Neural cell (in vitro differentiated cells): ENCODE results near the gene LRP8. TPM values are rescaled to one million over a fixed set of nuclear protein-coding genes. Genes with fewer than 3 reads are reported as not detected.

Source experiments
- H2AFZ ChIP-seq: fragments of 200-600, 300-800 bp; sonication (generic), shearing (Covaris generic); 2 replicates; pipeline ENCODE4 v1.6.0; 2014; ENCODE audit warnings: low read depth, mild to moderate bottlenecking, antibody characterized with exemption, low read length, moderate library complexity
- H3F3A ChIP-seq: fragments of 200-600 bp; shearing (Covaris generic); 2 replicates; pipeline ENCODE4 v1.6.1; 2016; ENCODE audit warnings: mild to moderate bottlenecking, moderate library complexity, mixed read lengths, antibody characterized with exemption, low read length; ENCODE audit not compliant: insufficient read depth, poor library complexity, severe bottlenecking
- H3K27ac ChIP-seq: fragments of 200-600, 300-800 bp; sonication (generic), shearing (Covaris generic); 2 replicates; pipeline ENCODE4 v1.5.1; 2014; ENCODE audit warnings: mild to moderate bottlenecking, low read length, moderate library complexity
- H3K27me3 ChIP-seq: fragments of 300-800, 200-600 bp; sonication (generic), shearing (Covaris generic); 2 replicates; pipeline ENCODE4 v1.6.0; 2014; ENCODE audit warnings: mild to moderate bottlenecking, low read depth, low read length, moderate library complexity; ENCODE audit not compliant: insufficient read depth
- H3K36me3 ChIP-seq: fragments of 300-800, 200-600 bp; sonication (generic), shearing (Covaris generic); 2 replicates; pipeline ENCODE4 v1.5.1; 2014; ENCODE audit warnings: mild to moderate bottlenecking, antibody characterized with exemption, low read length, moderate library complexity; ENCODE audit not compliant: insufficient read depth
- H3K4me2 ChIP-seq: fragments of 300-800, 200-600 bp; sonication (generic), shearing (Covaris generic); 2 replicates; pipeline ENCODE4 v1.6.0; 2014; ENCODE audit warnings: mild to moderate bottlenecking, low read length
- H3K4me3 ChIP-seq: fragments of 300-800, 200-600 bp; sonication (generic), shearing (Covaris generic); 2 replicates; pipeline ENCODE4 v1.5.1; 2014; ENCODE audit warnings: mild to moderate bottlenecking, low read length, moderate library complexity
- H3K79me2 ChIP-seq: fragments of 200-600 bp; shearing (Covaris generic); replicated peaks from 2 replicates; pipeline ENCODE4 v1.6.0; 2014; ENCODE audit warnings: mild to moderate bottlenecking, low read length, moderate library complexity; ENCODE audit not compliant: insufficient read depth
- H3K9ac ChIP-seq: fragments of 300-800, 200-600 bp; sonication (generic), shearing (Covaris generic); 2 replicates; pipeline ENCODE4 v1.6.1; 2016; ENCODE audit warnings: mild to moderate bottlenecking, low read length, mixed read lengths
- H3K9me2 ChIP-seq: fragments of 200-600 bp; shearing (Covaris generic); 2 replicates; pipeline ENCODE4 v1.6.1; 2016; ENCODE audit warnings: mild to moderate bottlenecking, low read length, mixed read lengths; ENCODE audit not compliant: insufficient read depth
- H3K9me3 ChIP-seq: fragments of 200-600, 300-800 bp; sonication (generic), shearing (Covaris generic); 2 replicates; pipeline ENCODE4 v1.6.1; 2016; ENCODE audit warnings: mild to moderate bottlenecking, mixed run types, low read length, moderate library complexity, mixed read lengths
- H4K20me1 ChIP-seq: fragments of 200-600 bp; shearing (Covaris generic); 2 replicates; pipeline ENCODE4 v1.6.1; 2016; ENCODE audit warnings: mild to moderate bottlenecking, mixed run types; ENCODE audit not compliant: insufficient read depth
- EP300 ChIP-seq: fragments of 450-650 bp; conservative IDR thresholded peaks from 2 replicates; pipeline ENCODE4 v1.6.1; 2014; ENCODE audit warnings: antibody characterized with exemption, mild to moderate bottlenecking, moderate library complexity; ENCODE audit not compliant: poor library complexity, severe bottlenecking
- EZH2 ChIP-seq: fragments of 200-600, 300-800 bp; shearing (Covaris generic), sonication (generic); IDR thresholded peaks from 2 replicates; pipeline ENCODE4 v1.6.1; 2014; ENCODE audit warnings: antibody characterized with exemption, low read length, borderline replicate concordance, mild to moderate bottlenecking; ENCODE audit not compliant: insufficient read depth, poor library complexity, severe bottlenecking
- MXI1 ChIP-seq: fragments of 450-650 bp; conservative IDR thresholded peaks from 2 replicates; pipeline ENCODE4 v1.6.1; 2014; ENCODE audit warnings: antibody characterized with exemption, mild to moderate bottlenecking; ENCODE audit not compliant: poor library complexity, severe bottlenecking
- POLR2AphosphoS5 ChIP-seq: IDR thresholded peaks from 2 replicates; pipeline ENCODE4 v1.6.1; 2012
- RAD21 ChIP-seq: fragments of 450-650 bp; conservative IDR thresholded peaks from 2 replicates; pipeline ENCODE4 v1.6.1; 2014; ENCODE audit warnings: antibody characterized with exemption, mild to moderate bottlenecking, moderate library complexity
- SMC3 ChIP-seq: fragments of 450-650 bp; conservative IDR thresholded peaks from 2 replicates; pipeline ENCODE4 v1.6.1; 2014; ENCODE audit warnings: antibody characterized with exemption, mild to moderate bottlenecking, moderate library complexity; ENCODE audit not compliant: poor library complexity
- TAF1 ChIP-seq: IDR thresholded peaks from 2 replicates; pipeline ENCODE4 v1.6.1; 2012; ENCODE audit warnings: low read depth
- polyA plus RNA-seq: library from polyadenylated mRNA; depleted of rRNA; stranded (reverse); fragments of >200 nt; gene quantifications from 2 replicates; pipeline ENCODE4 v1.2.3, GENCODE V29; 2014
- TF ChIP-seq, protein P1 (sequence below): IDR thresholded peaks from 2 replicates; pipeline ENCODE4 v1.6.1; 2012; ENCODE audit warnings: borderline replicate concordance
- TF ChIP-seq, protein P2 (sequence below): fragments of 450-650 bp; IDR thresholded peaks from 2 replicates; pipeline ENCODE4 v1.5.1; 2014; ENCODE audit warnings: antibody characterized with exemption, mild to moderate bottlenecking, moderate library complexity; ENCODE audit not compliant: poor library complexity, severe bottlenecking

LRP8 gene
- polyA plus RNA-seq, 1 donor from 2014 or later = 65.8 TPM

DNA sequence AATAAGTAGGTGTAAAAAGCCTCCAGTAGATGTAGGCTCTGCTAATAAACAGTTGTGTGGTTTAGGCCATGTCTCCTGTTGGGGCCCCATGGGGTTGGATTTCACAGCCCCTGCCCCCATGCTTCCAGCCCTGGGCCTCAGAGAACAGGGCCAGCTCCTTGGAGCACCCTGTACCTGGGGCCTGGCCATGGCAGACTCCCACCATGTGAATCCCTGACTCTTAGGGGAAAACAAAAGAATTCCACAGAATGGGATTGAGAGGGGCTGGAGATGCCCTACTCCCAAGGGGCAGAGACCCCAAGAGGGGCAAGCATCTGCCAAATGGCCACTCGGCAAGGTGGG lies 11.5 kb downstream of the LRP8 start:
- peaks cover 29% of the 10 kb centered on the region for H3K79me2 ChIP-seq
- H2AFZ ChIP-seq = no peak overlapping the region
- H3K27me3 ChIP-seq = no peaks in the 10 kb centered on the region
- no peaks in the 10 kb centered on the region for H3K9me3 ChIP-seq
- no peak overlapping the region for H3K4me2 ChIP-seq
- no peak overlapping the region for H3K9ac ChIP-seq
- H3K36me3 ChIP-seq = no peaks in the 10 kb centered on the region
- TF ChIP-seq EZH2 (no peak), MXI1 (no peak), SMC3 (no peak), POLR2AphosphoS5 (no peak), RAD21 (no peak)
- TF ChIP-seq, protein P1, sequence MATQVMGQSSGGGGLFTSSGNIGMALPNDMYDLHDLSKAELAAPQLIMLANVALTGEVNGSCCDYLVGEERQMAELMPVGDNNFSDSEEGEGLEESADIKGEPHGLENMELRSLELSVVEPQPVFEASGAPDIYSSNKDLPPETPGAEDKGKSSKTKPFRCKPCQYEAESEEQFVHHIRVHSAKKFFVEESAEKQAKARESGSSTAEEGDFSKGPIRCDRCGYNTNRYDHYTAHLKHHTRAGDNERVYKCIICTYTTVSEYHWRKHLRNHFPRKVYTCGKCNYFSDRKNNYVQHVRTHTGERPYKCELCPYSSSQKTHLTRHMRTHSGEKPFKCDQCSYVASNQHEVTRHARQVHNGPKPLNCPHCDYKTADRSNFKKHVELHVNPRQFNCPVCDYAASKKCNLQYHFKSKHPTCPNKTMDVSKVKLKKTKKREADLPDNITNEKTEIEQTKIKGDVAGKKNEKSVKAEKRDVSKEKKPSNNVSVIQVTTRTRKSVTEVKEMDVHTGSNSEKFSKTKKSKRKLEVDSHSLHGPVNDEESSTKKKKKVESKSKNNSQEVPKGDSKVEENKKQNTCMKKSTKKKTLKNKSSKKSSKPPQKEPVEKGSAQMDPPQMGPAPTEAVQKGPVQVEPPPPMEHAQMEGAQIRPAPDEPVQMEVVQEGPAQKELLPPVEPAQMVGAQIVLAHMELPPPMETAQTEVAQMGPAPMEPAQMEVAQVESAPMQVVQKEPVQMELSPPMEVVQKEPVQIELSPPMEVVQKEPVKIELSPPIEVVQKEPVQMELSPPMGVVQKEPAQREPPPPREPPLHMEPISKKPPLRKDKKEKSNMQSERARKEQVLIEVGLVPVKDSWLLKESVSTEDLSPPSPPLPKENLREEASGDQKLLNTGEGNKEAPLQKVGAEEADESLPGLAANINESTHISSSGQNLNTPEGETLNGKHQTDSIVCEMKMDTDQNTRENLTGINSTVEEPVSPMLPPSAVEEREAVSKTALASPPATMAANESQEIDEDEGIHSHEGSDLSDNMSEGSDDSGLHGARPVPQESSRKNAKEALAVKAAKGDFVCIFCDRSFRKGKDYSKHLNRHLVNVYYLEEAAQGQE = no peak
- TF ChIP-seq, protein P2, sequence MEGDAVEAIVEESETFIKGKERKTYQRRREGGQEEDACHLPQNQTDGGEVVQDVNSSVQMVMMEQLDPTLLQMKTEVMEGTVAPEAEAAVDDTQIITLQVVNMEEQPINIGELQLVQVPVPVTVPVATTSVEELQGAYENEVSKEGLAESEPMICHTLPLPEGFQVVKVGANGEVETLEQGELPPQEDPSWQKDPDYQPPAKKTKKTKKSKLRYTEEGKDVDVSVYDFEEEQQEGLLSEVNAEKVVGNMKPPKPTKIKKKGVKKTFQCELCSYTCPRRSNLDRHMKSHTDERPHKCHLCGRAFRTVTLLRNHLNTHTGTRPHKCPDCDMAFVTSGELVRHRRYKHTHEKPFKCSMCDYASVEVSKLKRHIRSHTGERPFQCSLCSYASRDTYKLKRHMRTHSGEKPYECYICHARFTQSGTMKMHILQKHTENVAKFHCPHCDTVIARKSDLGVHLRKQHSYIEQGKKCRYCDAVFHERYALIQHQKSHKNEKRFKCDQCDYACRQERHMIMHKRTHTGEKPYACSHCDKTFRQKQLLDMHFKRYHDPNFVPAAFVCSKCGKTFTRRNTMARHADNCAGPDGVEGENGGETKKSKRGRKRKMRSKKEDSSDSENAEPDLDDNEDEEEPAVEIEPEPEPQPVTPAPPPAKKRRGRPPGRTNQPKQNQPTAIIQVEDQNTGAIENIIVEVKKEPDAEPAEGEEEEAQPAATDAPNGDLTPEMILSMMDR = no peak
- H3F3A ChIP-seq = no peaks in the 10 kb centered on the region
- no peak overlapping the region for H3K4me3 ChIP-seq
- no peak overlapping the region for H3K27ac ChIP-seq
- H3K9me2 ChIP-seq = no peaks in the 10 kb centered on the region
- no peaks in the 10 kb centered on the region for H4K20me1 ChIP-seq

DNA sequence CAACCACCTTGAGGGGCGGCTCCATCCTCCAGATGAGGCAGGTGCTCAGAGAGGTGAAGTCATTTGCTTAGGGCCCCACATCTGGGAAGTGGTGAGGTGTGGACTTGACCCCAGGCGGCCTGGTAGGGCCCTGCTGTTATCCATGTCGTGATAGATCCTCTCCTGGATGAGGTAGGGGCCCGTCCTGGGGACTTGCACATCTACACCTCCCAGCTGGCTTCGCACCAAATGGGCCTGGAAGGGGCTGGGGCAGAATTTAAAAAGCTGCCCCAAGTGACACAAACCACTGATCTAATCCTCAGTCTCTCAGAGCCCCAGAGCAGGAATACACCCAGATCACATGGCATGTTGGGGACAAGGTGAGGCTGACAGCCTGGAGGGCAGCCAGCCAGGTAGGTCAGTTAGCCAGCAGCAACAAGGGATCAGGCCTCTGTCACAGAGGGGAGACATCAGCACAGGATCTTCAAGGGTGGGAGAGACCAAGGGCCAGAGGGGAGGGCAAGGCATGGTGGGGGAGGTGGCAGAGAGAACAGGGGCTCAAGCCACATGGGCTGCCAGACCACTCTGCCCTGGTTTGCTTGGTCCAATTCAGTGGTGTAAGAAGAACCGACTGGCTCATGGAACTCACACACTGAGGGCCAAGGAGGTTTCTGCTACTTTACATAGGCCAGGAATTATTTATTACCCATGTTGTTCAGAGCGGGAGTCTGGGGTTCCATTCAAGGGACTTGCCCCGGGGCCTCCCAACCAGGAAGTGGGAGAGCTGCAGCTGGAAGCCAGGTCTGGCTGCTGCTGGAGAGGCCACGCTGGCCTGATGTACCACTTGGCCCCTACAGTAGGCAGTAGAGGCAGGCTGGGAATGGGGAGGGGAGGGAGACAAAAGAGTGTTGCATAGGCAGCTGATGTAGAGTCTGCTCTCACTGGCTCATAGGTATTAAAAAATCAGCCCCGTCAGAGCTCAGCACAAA lies 12.1 kb downstream of the LRP8 start:
- no peak overlapping the region for H2AFZ ChIP-seq
- H3K9me3 ChIP-seq = no peaks in the 10 kb centered on the region
- peaks cover 26% of the 10 kb centered on the region for H3K79me2 ChIP-seq
- no peaks in the 10 kb centered on the region for H4K20me1 ChIP-seq
- H3K36me3 ChIP-seq = no peaks in the 10 kb centered on the region
- no peaks in the 10 kb centered on the region for H3K27me3 ChIP-seq
- no peak overlapping the region for H3K9ac ChIP-seq
- TF ChIP-seq SMC3 (no peak), EZH2 (no peak), RAD21 (no peak), POLR2AphosphoS5 (no peak), EP300 (no peak), TAF1 (no peak), MXI1 (no peak)
- TF ChIP-seq, protein P2 = no peak
- TF ChIP-seq, protein P1 = no peak
- H3K9me2 ChIP-seq = no peaks in the 10 kb centered on the region
- H3K4me2 ChIP-seq = no peak overlapping the region
- H3K27ac ChIP-seq = no peak overlapping the region
- H3K4me3 ChIP-seq = no peak overlapping the region
- no peaks in the 10 kb centered on the region for H3F3A ChIP-seq
